ENCODE measurements around the gene HDAC11. TPM values are rescaled to one million over a fixed set of nuclear protein-coding genes. Genes with fewer than 3 reads are reported as not detected.
A peak's percentile ranks its signal among the peaks of the same experiment; 100 is the strongest.

Gene HDAC11
- total RNA-seq, 4 donors from 2014 or later = 13.0 to 40.4 (median 15.8) TPM

- peaks cover 10 to 23% of the 10 kb centered on the region in 2 donors for H3K4me1 ChIP-seq
- no peak overlapping the region for H3K4me3 ChIP-seq
- in situ Hi-C loops (cut with MboI; ENCODE audit: low sequenced_read_pairs in 4 of 4) = no loop called here
- peak overlapping the region in 1 of 4 donors; percentile 80 for H3K27ac ChIP-seq
- TF ChIP-seq CTCF (IDR thresholded peaks at IDR 0.05 in 4 of 5, conservative IDR thresholded peaks at IDR 0.05 in 1 of 5) = no peak
- no peak for TF ChIP-seq POLR2A (IDR thresholded peaks at IDR 0.05)
- DNase-seq (no peak), ATAC-seq (no peak)
- H3K27me3 ChIP-seq = no peaks in the 10 kb centered on the region
- H3K9me3 ChIP-seq = no peaks in the 10 kb centered on the region
- no peaks in the 10 kb centered on the region for H3K36me3 ChIP-seq
- intact Hi-C loops (cut with DNase I; ENCODE audit: low total_unique reads) = no loop called here
These were observed 32.3 kb downstream of the HDAC11 start for GRCh38 chr3:13512451-13512850.

GRCh38 chr3:13513051-13513912, 33.2 kb downstream of the HDAC11 start:
- H3K4me3 ChIP-seq = no peak overlapping the region
- in situ Hi-C loops (cut with MboI; ENCODE audit: low sequenced_read_pairs in 4 of 4) = no loop called here
- H3K27ac ChIP-seq = peak overlapping the region; percentile 52 to 80 (median 60)
- peak in 1 of 2 donors; percentile 56 for DNase-seq
- TF ChIP-seq POLR2A (IDR thresholded peaks at IDR 0.05) (no peak), CTCF (IDR thresholded peaks at IDR 0.05 in 4 of 5, conservative IDR thresholded peaks at IDR 0.05 in 1 of 5) (no peak)
- intact Hi-C loops (cut with DNase I; ENCODE audit: low total_unique reads) = no loop called here
- H3K4me1 ChIP-seq = peaks cover 18 to 25% of the 10 kb centered on the region in 2 donors
- peak in 1 of 2 donors; percentile 27 for ATAC-seq
- no peaks in the 10 kb centered on the region for H3K27me3 ChIP-seq
- H3K36me3 ChIP-seq = no peaks in the 10 kb centered on the region
- no peaks in the 10 kb centered on the region for H3K9me3 ChIP-seq

GRCh38 chr3:13513913-13514517, 33.9 kb downstream of the HDAC11 start:
- H3K4me3 ChIP-seq = no peak overlapping the region
- intact Hi-C loops (cut with DNase I; ENCODE audit: low total_unique reads) (no loop called here), in situ Hi-C loops (cut with MboI; ENCODE audit: low sequenced_read_pairs in 4 of 4) (no loop called here)
- peak overlapping the region; percentile 52 to 80 (median 60) for H3K27ac ChIP-seq
- H3K9me3 ChIP-seq = no peaks in the 10 kb centered on the region
- DNase-seq (no peak), ATAC-seq (no peak)
- no peaks in the 10 kb centered on the region for H3K27me3 ChIP-seq
- no peaks in the 10 kb centered on the region for H3K36me3 ChIP-seq
- TF ChIP-seq POLR2A (IDR thresholded peaks at IDR 0.05) = no peak
- TF ChIP-seq CTCF (IDR thresholded peaks at IDR 0.05 in 4 of 5, conservative IDR thresholded peaks at IDR 0.05 in 1 of 5) = no peak
- peaks cover 23 to 32% of the 10 kb centered on the region in 2 donors for H3K4me1 ChIP-seq

GRCh38 chr3:13514639-13515435, 34.7 kb downstream of the HDAC11 start:
- peaks cover 23 to 32% of the 10 kb centered on the region in 2 donors for H3K4me1 ChIP-seq

More at GRCh38 chr3:13514639-13515435, 34.7 kb downstream of the HDAC11 start:
- Histone ChIP-seq H3K4me3 (no peak overlapping the region), H3K27ac (peak overlapping the region; percentile 71 to 86 (median 80)), H3K9me3 (no peaks in the 10 kb centered on the region), H3K27me3 (no peaks in the 10 kb centered on the region), H3K36me3 (no peaks in the 10 kb centered on the region)
- intact Hi-C loops (cut with DNase I; ENCODE audit: low total_unique reads) = no loop called here
- in situ Hi-C loops (cut with MboI; ENCODE audit: low sequenced_read_pairs in 4 of 4) = no loop called here
- no peak for TF ChIP-seq CTCF (IDR thresholded peaks at IDR 0.05 in 4 of 5, conservative IDR thresholded peaks at IDR 0.05 in 1 of 5)
- TF ChIP-seq POLR2A (IDR thresholded peaks at IDR 0.05) = no peak
- no peak for ATAC-seq
- no peak for DNase-seq

Data from gastrocnemius medialis (tissue), 4 donors.